ENCODE measurements around the gene SERPINA1. TPM values are rescaled to one million over a fixed set of nuclear protein-coding genes. Genes with fewer than 3 reads are reported as not detected.

SERPINA1 gene
- total and polyA plus RNA-seq, 2 of the 13 experiments (the other 11 are each of a cell fraction or from before 2014, with no cell fraction given) = 3,266 to 11,015 TPM

DNA sequence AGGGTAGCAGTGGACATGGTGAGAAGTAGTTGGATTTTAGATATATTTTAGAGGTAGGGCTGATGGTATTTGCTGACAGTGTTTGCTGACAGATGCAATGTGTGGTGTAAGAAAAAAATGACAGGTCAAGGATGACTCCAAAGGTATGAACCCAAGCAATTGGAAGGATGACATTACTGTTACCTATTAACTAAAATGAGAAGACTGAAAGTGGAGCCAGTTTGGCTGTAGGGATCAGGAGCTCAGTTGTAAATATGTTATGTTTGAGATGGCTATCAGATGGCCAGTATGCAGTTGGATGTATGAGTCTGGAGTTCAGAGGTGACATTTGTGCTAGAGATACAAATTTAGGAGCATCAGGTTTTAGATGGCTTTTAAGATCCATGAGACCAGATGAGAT is 47.9 kb downstream of the SERPINA1 start (continued):
- no peak for TF ChIP-seq CHD4 (IDR thresholded peaks at IDR 0.05; ENCODE audit: borderline replicate concordance, low read length)
- TF ChIP-seq, protein P1, sequence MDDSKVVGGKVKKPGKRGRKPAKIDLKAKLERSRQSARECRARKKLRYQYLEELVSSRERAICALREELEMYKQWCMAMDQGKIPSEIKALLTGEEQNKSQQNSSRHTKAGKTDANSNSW (CRISPR knock-in tag; IDR thresholded peaks at IDR 0.05; ENCODE audit: borderline replicate concordance) = no peak
- peak; percentile 41; the same call in 1 of the 2 replicates for TF ChIP-seq ERF (CRISPR knock-in tag; IDR thresholded peaks at IDR 0.05)
- TF ChIP-seq NFKB2 (CRISPR knock-in tag; IDR thresholded peaks at IDR 0.05; ENCODE audit: borderline replicate concordance) = no peak
- TF ChIP-seq, protein P2, sequence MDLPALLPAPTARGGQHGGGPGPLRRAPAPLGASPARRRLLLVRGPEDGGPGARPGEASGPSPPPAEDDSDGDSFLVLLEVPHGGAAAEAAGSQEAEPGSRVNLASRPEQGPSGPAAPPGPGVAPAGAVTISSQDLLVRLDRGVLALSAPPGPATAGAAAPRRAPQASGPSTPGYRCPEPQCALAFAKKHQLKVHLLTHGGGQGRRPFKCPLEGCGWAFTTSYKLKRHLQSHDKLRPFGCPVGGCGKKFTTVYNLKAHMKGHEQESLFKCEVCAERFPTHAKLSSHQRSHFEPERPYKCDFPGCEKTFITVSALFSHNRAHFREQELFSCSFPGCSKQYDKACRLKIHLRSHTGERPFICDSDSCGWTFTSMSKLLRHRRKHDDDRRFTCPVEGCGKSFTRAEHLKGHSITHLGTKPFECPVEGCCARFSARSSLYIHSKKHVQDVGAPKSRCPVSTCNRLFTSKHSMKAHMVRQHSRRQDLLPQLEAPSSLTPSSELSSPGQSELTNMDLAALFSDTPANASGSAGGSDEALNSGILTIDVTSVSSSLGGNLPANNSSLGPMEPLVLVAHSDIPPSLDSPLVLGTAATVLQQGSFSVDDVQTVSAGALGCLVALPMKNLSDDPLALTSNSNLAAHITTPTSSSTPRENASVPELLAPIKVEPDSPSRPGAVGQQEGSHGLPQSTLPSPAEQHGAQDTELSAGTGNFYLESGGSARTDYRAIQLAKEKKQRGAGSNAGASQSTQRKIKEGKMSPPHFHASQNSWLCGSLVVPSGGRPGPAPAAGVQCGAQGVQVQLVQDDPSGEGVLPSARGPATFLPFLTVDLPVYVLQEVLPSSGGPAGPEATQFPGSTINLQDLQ (CRISPR knock-in tag; IDR thresholded peaks at IDR 0.05) = no peak
- TF ChIP-seq SMARCE1 (IDR thresholded peaks at IDR 0.05; ENCODE audit: borderline replicate concordance) = no peak
- TF ChIP-seq REL (CRISPR knock-in tag; conservative IDR thresholded peaks at IDR 0.05) = no peak
- no peak for TF ChIP-seq ZNF446 (CRISPR knock-in tag; IDR thresholded peaks at IDR 0.05)
- no peak for TF ChIP-seq HNRNPL (IDR thresholded peaks at IDR 0.05; ENCODE audit: low read depth, low read length)
- peak; percentile 42; the same call in 1 of the 2 replicates for TF ChIP-seq ETV5 (CRISPR knock-in tag; IDR thresholded peaks at IDR 0.05; ENCODE audit: borderline replicate concordance)
- peak; percentile 92 for TF ChIP-seq NCOA2 (CRISPR knock-in tag; IDR thresholded peaks at IDR 0.05)
- TF ChIP-seq HOXA3 (CRISPR knock-in tag; IDR thresholded peaks at IDR 0.05) = peak; percentile 56
- no peak for TF ChIP-seq ZNF501 (CRISPR knock-in tag; IDR thresholded peaks at IDR 0.05)
- TF ChIP-seq CEBPG (CRISPR knock-in tag; IDR thresholded peaks at IDR 0.05) = peak; percentile 80
- TF ChIP-seq ZMYM2 (CRISPR knock-in tag; IDR thresholded peaks at IDR 0.05) = no peak
- no peak; the same call in 1 of the 2 replicates for TF ChIP-seq YEATS2 (CRISPR knock-in tag; IDR thresholded peaks at IDR 0.05; ENCODE audit: borderline replicate concordance)
- TF ChIP-seq ZNF546 (CRISPR knock-in tag; conservative IDR thresholded peaks at IDR 0.05) = no peak
- TF ChIP-seq TBX3 (IDR thresholded peaks at IDR 0.05; ENCODE audit: borderline replicate concordance) = peak; percentile 50; the same call in 1 of the 2 replicates
- TF ChIP-seq NFKBIZ (CRISPR knock-in tag; IDR thresholded peaks at IDR 0.05) = peak; percentile 66; the same call in 1 of the 2 replicates
- TF ChIP-seq, protein P3, sequence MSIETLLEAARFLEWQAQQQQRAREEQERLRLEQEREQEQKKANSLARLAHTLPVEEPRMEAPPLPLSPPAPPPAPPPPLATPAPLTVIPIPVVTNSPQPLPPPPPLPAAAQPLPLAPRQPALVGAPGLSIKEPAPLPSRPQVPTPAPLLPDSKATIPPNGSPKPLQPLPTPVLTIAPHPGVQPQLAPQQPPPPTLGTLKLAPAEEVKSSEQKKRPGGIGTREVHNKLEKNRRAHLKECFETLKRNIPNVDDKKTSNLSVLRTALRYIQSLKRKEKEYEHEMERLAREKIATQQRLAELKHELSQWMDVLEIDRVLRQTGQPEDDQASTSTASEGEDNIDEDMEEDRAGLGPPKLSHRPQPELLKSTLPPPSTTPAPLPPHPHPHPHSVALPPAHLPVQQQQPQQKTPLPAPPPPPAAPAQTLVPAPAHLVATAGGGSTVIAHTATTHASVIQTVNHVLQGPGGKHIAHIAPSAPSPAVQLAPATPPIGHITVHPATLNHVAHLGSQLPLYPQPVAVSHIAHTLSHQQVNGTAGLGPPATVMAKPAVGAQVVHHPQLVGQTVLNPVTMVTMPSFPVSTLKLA (IDR thresholded peaks at IDR 0.05) = no peak
- TF ChIP-seq, protein P4, sequence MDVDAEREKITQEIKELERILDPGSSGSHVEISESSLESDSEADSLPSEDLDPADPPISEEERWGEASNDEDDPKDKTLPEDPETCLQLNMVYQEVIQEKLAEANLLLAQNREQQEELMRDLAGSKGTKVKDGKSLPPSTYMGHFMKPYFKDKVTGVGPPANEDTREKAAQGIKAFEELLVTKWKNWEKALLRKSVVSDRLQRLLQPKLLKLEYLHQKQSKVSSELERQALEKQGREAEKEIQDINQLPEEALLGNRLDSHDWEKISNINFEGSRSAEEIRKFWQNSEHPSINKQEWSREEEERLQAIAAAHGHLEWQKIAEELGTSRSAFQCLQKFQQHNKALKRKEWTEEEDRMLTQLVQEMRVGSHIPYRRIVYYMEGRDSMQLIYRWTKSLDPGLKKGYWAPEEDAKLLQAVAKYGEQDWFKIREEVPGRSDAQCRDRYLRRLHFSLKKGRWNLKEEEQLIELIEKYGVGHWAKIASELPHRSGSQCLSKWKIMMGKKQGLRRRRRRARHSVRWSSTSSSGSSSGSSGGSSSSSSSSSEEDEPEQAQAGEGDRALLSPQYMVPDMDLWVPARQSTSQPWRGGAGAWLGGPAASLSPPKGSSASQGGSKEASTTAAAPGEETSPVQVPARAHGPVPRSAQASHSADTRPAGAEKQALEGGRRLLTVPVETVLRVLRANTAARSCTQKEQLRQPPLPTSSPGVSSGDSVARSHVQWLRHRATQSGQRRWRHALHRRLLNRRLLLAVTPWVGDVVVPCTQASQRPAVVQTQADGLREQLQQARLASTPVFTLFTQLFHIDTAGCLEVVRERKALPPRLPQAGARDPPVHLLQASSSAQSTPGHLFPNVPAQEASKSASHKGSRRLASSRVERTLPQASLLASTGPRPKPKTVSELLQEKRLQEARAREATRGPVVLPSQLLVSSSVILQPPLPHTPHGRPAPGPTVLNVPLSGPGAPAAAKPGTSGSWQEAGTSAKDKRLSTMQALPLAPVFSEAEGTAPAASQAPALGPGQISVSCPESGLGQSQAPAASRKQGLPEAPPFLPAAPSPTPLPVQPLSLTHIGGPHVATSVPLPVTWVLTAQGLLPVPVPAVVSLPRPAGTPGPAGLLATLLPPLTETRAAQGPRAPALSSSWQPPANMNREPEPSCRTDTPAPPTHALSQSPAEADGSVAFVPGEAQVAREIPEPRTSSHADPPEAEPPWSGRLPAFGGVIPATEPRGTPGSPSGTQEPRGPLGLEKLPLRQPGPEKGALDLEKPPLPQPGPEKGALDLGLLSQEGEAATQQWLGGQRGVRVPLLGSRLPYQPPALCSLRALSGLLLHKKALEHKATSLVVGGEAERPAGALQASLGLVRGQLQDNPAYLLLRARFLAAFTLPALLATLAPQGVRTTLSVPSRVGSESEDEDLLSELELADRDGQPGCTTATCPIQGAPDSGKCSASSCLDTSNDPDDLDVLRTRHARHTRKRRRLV (CRISPR knock-in tag; IDR thresholded peaks at IDR 0.05) = no peak
- no peak for TF ChIP-seq NFYB (CRISPR knock-in tag; IDR thresholded peaks at IDR 0.05)
